ENCODE measurements around the gene TCF23. TPM values are rescaled to one million over a fixed set of nuclear protein-coding genes. Genes with fewer than 3 reads are reported as not detected.
"Not testable (repeated sequence)": the region's sequence is repeated elsewhere in the genome, so short reads cannot be mapped to it uniquely, and the experiment has no call there.

TCF23 gene
- total RNA-seq, 4 donors from 2014 or later = 0.13 TPM; not detected in 3

GRCh38 chr2:27189989-27190388 lies 41.2 kb downstream of the TCF23 start:
- TF ChIP-seq POLR2AphosphoS5 (IDR thresholded peaks at IDR 0.05) (no peak), EP300 (IDR thresholded peaks at IDR 0.05) (no peak), POLR2A (IDR thresholded peaks at IDR 0.05) (no peak)
- TF ChIP-seq, protein P1, sequence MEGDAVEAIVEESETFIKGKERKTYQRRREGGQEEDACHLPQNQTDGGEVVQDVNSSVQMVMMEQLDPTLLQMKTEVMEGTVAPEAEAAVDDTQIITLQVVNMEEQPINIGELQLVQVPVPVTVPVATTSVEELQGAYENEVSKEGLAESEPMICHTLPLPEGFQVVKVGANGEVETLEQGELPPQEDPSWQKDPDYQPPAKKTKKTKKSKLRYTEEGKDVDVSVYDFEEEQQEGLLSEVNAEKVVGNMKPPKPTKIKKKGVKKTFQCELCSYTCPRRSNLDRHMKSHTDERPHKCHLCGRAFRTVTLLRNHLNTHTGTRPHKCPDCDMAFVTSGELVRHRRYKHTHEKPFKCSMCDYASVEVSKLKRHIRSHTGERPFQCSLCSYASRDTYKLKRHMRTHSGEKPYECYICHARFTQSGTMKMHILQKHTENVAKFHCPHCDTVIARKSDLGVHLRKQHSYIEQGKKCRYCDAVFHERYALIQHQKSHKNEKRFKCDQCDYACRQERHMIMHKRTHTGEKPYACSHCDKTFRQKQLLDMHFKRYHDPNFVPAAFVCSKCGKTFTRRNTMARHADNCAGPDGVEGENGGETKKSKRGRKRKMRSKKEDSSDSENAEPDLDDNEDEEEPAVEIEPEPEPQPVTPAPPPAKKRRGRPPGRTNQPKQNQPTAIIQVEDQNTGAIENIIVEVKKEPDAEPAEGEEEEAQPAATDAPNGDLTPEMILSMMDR (IDR thresholded peaks at IDR 0.05) = no peak
- ATAC-seq = no peak
- H3K27me3 ChIP-seq = peaks cover 24% of the 10 kb centered on the region
- WGBS, 2 donors (ENCODE audit: low coverage in 1 of 2) = 84 to 85% methylated on average over 4 to 5 of the region's 8 CpGs
- H3K9me3 ChIP-seq = no peaks in the 10 kb centered on the region
- H3K36me3 ChIP-seq = no peaks in the 10 kb centered on the region
- H3K4me3 ChIP-seq = no peak overlapping the region
- H3K4me1 ChIP-seq = peaks cover 0 to 13% (median 0%) of the 10 kb centered on the region in 3 donors
- no peak overlapping the region for H3K27ac ChIP-seq

DNA sequence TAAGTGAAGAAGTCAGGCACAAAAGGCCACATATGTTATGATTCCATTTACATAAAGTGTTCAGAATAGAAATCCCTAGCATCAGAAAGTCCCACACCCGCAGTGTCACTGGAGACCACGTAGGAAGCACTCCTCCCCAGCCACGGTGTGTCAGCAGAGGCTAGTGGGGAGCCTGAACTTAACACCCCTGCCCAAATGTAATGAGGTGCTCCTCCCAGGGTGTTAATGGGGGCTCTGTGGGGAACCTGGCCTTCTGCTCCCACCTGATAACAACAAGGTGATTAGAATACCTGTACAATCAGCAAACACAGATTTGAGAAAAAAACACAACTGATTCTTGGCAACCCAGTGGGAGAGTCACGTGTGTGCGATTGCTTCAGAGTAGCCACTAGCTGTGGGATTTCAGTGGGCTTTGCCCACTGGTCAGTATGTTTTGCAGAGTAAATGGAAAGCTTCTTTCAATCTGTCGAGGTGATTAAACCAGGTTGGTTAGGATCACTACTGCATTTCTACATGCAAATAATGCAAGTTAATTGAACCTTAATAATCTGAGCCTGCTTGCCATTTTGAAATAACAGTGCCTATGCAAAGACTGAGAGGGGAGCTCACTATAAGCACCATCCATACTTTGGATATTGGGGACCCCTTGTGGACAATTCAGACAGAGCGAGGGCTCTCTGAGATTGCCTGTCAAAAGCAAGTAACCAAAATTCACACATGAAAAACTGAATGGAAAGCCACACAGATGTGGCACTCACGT lies 42.4 kb downstream of the TCF23 start:
- TF ChIP-seq POLR2AphosphoS5 (IDR thresholded peaks at IDR 0.05) = no peak
- TF ChIP-seq, protein P1 (IDR thresholded peaks at IDR 0.05) = peak in 3 of 4 experiments; percentile 51 to 66 (median 51)
- Histone ChIP-seq H3K4me1 (peaks cover 0 to under 1% (median 0%) of the 10 kb centered on the region in 3 donors), H3K9me3 (no peaks in the 10 kb centered on the region), H3K36me3 (no peaks in the 10 kb centered on the region), H3K27me3 (peaks cover 24% of the 10 kb centered on the region), H3K4me3 (no peak overlapping the region), H3K27ac (no peak overlapping the region)
- WGBS, 2 donors (ENCODE audit: low coverage in 1 of 2) = 28 to 34% methylated on average over 6 to 7 of the region's 8 CpGs
- peak; percentile 71 for ATAC-seq

- 78 to 80% methylated on average over 5 to 17 of the region's 17 CpGs for WGBS, 2 donors (ENCODE audit: low coverage in 1 of 2)
- Histone ChIP-seq H3K27ac (no peak overlapping the region), H3K4me1 (no peaks in the 10 kb centered on the region), H3K27me3 (peaks cover 15% of the 10 kb centered on the region), H3K9me3 (no peaks in the 10 kb centered on the region), H3K4me3 (no peak overlapping the region), H3K36me3 (peaks cover 0 to 6% of the 10 kb centered on the region in 2 donors)
- TF ChIP-seq EP300 (IDR thresholded peaks at IDR 0.05) (no peak), POLR2AphosphoS5 (IDR thresholded peaks at IDR 0.05) (no peak), POLR2A (IDR thresholded peaks at IDR 0.05) (no peak)
- TF ChIP-seq, protein P1 (IDR thresholded peaks at IDR 0.05) = no peak
- ATAC-seq = no peak
Observed at GRCh38 chr2:27194538-27195354, 45.9 kb downstream of the TCF23 start.

DNA sequence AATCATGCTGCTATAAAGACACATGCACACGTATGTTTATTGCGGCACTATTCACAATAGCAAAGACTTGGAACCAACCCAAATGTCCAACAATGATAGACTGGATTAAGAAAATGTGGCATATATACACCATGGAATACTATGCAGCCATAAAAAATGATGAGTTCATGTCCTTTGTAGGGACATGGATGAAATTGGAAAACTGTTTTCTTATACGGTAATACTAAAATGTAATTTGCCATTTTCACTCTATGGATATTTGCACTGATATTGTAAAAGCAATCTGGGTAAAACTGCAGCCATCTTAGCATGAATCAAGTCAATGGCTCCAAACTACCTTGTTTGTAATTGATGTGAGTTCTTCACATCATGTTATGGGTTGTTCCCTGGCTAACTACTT lies 47.0 kb downstream of the TCF23 start:
- H3K27me3 ChIP-seq = peaks cover 14% of the 10 kb centered on the region
- H3K9me3 ChIP-seq, H3K4me1 ChIP-seq, H3K4me3 ChIP-seq, ATAC-seq, H3K27ac ChIP-seq: not testable (repeated sequence)
- 87 to 100% methylated on average over 1 of the region's 3 CpGs for WGBS, 2 donors (ENCODE audit: low coverage in 1 of 2)
- peaks cover 0 to 17% of the 10 kb centered on the region in 2 donors for H3K36me3 ChIP-seq

DNA sequence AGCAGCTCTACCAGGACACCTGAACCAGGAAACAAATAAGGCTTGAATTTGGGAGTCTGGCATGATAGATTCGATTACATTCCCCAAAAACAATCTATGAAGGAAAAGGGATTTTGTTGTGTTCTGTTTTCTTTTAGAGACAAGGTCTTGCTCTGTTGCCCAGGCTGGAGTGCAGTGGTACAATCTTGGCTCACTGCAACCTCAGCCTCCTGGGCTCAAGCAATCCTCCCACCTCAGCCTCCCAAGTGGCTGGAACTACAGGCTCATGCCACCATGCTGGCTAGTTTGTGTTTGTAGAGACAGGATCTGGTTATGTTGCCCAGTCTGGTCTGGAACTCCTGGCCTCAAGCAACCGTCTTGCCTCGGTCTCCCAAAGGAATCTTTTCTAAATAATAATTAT lies 49.3 kb downstream of the TCF23 start:
- H3K27me3 ChIP-seq, ATAC-seq, H3K4me1 ChIP-seq, H3K27ac ChIP-seq, H3K4me3 ChIP-seq, H3K9me3 ChIP-seq: not testable (repeated sequence)
- WGBS, 2 donors (ENCODE audit: low coverage in 1 of 2) = 89 to 98% methylated on average over 1 to 3 of the region's 3 CpGs
- peaks cover 0 to 40% of the 10 kb centered on the region in 2 donors for H3K36me3 ChIP-seq

All from gastroesophageal sphincter (tissue), 4 donors.